ENCODE measurements around the gene RTF1.

GRCh38 chr15:41480396-41481140 lies 63.7 kb downstream of the RTF1 start:
- TF ChIP-seq CTCF (IDR thresholded peaks at IDR 0.05; ENCODE audit: low read depth, low read length, poor library complexity, severe bottlenecking) = no peak
- no peak for TF ChIP-seq EZH2phosphoT487 (IDR thresholded peaks at IDR 0.05; ENCODE audit: borderline replicate concordance, low read length)

Measured in DOHH2 (cell line).